GM18526 (cell line): ENCODE results near the gene MAPKAPK3.

ENCODE experiments used
- POLR2A ChIP-seq: IDR thresholded peaks from 3 replicates; pipeline ENCODE4 v1.6.1; 2011; ENCODE audit not compliant: insufficient read length; ENCODE audit errors: extremely low read depth

MAPKAPK3 gene

DNA sequence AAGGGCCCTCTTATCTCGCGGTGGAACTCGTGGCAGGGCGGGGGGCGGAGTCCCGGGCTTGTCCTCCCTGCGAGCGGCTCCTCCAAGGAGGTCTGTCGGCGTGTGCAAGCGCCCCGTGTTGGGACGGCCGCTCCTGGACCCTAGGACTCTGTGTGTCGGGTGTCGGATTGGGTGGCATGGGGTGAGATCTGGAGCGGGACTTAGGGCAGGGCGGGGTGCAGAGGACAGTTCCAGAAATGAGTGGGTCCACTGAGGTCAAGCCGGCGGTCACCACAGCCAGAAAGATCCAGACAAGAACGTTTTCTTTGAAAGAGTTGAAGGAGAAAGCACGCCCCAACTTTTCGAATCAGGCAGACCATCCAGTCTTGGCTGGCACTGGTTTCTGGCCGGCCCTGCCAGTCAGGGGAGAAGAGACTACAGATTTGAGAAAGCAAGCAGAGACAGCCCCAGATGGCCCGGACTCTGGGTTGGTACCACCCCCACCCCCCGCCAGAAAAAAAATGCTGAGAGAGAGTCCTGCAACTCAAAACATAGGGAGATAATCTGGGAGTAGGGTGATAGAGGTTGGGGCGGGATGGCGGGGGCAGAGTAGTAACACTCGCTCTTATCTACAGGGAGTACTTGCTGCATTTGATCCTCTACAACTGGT, 4.6 kb upstream of the MAPKAPK3 start:
- TF ChIP-seq POLR2A, result no peak

DNA sequence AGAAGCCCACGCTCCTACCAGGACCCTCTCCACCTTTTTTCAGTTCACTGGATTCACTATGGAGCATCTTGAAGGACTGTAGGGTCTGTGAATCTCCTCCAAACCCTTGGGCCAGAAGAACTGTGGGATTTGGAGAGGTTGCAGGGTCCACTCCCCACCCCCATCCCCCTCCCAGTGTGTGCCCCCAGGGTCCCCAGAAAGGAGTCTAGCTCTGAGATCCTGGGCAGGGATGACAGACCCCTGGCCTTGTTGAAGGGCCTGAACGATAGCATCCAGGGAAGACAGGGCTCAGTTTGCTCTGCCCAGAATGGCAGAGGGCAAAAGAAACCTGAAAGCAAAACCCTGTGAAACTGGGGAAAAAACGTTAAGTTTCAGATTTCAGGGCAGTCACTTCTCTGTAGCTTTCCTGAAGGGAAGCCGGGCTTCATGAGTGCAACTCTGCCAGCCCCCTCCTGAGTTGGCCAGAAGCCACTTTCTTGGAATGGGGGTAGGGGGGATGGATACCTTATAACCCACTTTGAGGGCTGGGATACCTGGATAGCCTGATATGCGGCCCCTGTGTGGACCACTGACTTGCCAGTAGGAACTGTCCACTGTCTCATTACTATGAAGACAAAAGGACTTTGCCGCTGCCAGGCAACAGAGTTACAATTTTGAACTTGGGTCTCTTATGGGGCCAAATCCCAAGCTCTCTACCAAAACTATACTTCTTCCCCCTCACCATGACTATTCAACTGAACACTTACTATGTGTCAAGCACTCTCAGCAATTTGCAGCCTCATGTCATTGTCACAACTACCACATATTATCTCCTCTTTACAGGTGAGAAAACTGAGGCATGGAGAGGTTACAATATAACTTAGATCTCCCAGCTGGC, 3.7 kb upstream of the MAPKAPK3 start:
- no peak for TF ChIP-seq POLR2A

DNA sequence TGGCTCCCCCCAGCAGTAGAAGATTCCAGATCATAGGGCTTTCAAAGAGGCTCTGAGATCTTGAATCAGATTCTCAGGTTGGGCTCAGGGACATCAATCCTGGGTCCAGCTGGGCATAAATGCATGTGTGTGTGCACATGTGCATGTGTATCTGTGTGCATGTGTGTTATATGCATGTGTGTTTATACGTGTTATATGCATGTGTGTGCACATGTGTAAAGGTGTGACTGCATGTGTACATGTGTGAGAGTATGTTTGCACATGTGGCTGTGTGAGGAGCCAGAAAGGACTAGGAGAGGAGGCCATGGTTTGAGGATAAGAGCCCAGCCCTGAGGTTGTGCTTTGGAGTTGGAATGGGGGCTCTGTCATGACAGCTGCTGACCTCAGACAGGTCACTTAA, 1.8 kb upstream of the MAPKAPK3 start:
- no peak for TF ChIP-seq POLR2A

DNA sequence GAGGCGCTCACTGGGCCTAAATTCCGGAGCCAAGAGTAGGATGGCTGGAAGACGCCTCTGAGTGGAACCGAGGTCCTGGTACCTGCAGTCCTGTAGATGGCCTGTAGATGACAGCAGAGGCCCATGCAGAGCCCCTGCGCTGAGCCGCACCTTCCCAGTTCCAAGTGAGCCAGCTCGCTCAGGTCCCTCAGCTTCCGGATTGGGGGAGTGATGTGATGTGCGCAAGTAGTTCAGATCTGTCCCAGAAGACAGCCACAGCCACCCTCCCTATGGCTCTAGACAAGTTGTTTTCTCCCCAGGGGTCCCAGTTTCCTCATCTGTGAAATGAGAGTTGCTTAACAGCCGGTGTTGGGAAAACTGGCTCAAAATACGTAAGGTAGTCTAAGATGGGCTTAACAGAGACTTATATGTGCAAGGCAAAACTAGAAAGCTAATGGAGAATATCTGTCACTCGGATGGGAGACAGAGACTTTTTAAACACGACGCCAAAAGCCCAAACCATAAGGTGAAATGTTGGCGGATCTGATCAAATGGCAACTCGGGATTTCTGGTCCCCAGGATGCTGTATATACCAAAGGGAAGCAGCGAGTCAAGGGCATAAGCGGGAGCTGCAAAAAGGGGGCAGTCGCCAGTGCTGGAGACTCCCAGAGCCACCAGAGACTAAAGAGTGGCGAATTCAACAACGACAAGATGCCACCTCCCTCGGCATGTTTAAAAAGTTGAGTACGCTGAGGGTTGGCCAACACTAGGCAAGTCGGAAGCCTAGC, 765 bp upstream of the MAPKAPK3 start:
- no peak for TF ChIP-seq POLR2A

DNA sequence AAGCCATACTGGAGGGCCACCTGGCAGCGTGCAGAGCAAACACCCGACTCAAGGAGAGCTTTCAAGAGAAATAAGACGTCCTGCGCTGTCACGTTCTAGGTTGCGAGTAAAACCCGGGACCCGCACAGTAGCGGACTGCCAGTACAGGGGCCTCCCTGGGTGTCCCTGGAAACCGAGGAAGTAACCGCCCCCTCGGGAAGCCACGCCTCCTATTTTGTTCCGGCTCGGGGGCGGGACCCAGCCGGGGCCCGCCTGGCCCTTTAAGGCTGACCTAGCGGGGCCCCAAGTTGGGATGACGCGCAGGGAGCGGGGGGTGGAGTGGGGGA, 218 bp upstream of the MAPKAPK3 start:
- no peak for TF ChIP-seq POLR2A

DNA sequence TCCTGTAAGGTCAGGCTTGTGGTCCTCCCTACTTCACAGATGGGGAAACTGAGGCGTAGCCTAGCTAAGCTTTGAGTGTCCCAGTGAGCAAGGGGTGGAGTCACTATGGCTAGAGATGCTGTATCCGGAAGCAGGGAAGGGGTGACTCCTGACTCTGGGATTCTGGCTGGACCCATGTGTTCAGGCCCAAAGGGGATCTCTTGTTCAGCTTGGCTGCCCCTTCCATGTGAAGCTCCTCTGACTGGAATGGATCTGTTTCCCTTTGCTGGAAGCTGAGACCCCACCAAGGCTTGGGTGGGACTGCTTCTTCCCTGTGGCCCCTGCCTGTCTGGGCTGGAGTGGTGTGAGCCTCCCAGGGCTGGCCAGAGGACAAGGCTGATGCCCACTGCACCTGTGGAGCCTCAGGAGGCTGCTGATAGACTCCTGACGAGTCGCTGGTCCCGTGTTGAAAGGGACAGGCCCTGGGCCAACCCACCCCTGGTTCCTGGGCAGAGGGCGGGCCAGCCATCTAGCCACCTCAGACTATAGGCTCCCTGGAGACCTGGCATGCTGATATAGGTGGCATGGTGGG, 1.0 kb downstream of the MAPKAPK3 start:
- TF ChIP-seq POLR2A, result no peak

DNA sequence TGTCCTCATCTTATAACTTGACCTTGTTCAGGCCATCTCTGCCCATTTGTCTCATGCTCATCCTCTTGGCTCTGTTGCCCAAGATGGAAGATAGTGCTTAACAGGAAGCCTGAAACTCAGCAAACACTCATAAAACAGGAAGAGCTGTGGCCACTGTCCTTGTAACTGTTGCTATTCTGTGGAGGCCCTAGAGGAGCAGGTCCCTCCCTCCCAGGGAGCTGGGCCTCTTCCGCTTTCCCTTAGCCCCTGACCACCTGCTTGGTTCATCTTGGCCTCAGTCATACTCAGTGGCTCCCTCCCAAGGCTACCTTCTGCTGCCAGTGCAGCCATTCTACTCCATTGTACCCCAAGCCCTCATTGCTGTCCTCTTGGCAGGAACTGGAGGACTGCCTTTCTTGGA, 3.5 kb downstream of the MAPKAPK3 start:
- TF ChIP-seq POLR2A, result no peak

DNA sequence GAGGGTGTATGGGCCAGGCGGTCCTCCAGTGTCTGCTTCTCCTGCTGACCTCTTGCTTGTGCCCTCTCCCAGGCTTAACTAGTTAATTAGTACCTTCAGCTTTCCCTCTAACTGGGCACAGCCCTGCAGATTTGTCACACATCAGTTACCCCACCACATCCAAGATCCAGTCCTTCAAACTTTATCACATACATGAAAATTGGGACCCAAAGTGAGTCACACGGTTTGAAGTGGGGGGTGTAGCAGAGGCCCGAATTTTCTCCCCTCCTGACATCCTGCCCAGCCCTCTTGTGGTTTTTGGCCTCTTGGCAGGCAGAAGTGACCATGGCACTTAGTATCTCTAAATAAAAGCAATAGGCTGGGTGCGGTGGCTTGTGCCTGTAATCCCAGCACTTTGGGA, 3.9 kb downstream of the MAPKAPK3 start:
- TF ChIP-seq POLR2A, result no peak

DNA sequence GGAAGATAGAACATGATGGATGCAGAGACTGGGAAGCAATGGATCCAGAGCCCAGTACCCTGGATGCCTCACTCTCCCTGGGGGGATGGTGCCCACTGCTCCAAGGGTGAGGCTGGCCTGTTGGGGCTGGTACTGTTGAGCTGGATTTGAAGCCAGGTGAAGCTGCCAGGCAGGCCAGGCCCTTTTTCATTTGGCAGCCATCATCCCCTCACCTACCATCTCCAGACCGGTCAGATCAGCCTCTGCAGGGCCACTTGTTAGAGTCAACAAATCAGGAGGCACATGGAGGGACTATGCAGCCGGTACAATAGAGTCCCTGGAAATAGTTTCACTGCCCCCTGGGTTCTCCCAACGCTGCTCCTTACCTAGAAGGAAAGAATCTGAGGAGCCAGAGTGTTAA, 5.9 kb downstream of the MAPKAPK3 start:
- TF ChIP-seq POLR2A, result no peak

DNA sequence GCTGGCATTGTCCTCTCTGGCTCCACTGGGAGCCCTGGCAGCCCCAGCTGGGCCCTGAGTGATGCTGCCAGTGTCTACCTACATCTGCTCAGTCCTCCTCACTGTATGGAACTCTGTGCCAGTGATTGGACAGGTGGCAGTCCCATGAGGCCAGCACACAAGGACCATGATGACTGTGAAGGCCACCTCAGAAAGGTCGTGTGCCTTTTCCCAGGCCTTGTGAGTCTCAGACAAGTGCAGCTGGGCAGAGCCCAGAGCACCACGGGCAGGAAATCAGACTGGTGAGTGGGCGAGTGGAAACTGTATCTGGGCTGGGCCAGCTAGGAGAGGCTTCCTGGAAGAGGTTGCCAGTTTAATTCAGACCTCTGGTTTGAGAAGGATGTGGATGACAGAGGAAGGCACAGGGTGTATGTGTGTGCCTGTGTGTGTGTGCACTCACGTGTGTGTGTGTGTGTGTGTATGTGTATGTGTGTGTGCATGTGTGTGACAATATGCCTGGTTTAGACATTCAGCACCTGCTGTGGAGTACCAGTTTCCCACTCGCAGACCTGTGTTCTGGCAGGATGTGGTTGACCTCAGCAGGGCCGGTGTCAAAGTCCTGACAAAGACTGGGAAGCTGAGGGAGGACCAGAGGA, 7.0 kb downstream of the MAPKAPK3 start:
- no peak for TF ChIP-seq POLR2A

DNA sequence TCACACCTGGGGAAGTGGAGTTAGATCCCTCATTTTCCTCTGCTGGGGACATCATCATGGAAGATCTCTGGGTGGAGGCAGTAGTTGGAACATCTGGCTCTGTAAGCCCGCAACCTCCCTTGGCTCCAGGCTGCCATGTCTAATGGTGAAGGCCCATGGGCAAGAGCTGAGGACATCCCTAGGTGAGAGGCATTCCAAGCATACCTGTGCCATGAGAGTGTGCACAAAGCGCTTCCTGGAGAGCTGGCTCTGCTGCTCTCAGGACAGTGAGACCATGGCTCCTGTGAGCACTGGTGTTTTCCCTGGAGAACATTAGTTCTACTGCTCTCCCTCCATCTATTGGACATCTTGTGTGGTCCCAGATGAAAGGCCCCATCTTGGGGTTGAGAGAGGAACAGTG, 7.7 kb downstream of the MAPKAPK3 start:
- TF ChIP-seq POLR2A, result no peak

DNA sequence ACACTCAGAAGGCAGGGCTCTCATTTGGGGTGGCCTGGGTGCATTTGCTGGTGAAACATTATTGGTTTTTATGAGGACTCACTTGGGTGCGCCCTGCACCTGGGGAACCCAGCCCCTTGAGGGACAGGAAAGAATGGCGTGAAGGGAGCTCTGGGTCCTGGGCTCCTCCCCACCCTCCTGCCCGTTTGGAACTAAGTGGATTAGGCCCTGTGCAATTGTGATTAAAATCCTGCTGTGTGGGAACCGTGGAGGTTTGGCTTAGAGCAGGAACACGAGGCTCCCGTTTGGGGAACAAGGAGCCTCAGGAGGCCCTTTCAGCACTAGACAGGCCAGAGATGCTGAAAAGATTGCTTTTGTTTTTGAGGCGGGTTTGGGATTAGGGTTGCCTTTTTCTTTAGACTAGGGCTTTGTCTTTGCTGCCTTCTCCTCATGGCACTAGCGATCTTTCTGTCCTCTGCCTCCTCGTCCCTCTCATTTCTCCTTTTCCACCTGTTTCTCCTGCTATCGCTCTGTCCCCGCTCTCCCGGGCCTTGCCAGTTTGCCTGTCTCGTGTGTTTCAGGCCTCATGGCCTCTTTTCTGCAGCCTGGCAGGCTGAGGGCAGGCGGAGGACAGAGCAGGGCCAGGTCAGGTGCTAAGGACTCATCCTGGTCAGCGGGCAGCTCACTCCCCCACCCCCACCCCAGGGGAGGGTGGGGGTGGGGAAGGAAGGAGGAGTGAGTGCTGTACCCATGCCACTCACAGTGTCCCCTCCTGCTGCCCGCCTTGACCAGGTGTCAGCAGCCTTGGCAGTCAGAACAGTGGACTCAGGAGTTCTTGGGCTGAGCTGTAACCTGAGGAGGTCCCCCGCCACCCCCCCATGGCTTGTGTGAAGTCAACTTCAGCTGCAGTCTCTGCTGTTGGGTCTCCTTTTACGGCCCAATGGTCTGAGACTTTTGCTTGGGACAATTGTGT, 8.6 kb downstream of the MAPKAPK3 start:
- TF ChIP-seq POLR2A, result no peak

DNA sequence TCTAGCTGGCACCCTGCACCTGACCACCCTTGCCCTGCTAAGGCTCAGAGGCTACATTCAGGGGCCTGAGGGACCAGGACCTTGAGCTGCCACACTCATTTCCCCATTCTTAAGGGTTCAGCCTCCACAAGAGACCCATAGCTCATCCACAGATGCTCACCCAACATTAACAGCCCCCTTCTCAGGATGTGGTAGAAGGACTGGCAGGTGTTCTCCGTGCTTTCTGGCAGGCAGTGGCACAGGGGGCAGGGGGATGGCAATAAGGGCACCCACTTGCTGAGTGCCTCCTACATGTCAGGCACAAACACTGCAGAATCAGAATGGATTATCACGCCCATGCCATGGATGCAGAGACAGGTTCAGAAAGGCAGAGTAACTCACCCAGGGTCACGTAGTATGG, 9.4 kb downstream of the MAPKAPK3 start:
- no peak for TF ChIP-seq POLR2A

DNA sequence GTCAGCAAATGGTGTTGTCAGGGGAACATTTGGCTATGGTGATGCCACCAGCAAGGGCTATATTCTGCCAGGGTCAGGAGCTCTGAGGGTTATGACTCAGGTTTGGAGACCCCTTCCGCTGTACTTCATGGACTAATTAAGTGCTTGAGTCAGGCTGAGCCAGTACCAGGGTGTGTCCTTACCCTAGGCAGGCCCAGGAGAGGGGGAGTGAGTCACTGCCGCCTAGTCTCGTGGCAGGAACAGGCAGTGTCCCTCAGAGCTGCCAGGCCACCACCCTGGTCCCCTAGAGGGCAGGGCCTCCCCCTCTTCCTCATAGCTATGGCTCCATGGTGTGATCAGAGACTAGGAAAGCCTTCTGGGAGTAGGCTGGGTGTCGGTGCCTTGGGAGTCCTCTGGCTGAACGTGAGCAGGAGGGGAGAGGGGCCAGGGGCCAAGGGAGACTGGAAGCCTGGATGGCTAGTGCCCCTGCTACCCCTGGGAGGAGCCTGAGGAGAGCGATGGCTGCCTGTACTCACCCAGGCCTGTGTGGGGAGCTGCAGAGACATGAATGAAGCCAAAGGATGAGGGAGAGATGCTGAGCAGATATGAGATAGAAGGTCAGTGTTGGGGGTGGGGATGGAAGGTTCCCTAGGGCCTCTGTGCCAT, 10.6 kb downstream of the MAPKAPK3 start:
- TF ChIP-seq POLR2A, result no peak
